ENCODE data around the gene PPP3CA.

PPP3CA gene

DNA sequence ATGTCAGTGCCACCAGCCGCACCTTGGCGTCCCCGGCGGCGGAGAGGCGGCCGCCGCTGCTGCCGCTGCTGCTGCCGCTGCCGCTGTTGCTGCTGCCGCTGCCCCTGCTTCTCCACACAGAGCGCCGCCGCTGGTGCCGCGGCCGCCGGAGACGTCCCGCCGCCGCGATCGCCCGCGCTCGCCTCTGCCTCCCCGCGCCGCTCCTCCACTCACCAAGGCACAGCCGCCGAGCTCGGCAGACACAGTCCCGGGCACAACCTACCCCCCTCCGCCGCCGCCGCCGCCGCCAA is at the start of gene PPP3CA:
Gene PPP3CA (minus strand): TSS at position 260 of the 290 bp plus-strand sequence.
- no peak for DNase-seq (ENCODE audit: low spot score)

DNA sequence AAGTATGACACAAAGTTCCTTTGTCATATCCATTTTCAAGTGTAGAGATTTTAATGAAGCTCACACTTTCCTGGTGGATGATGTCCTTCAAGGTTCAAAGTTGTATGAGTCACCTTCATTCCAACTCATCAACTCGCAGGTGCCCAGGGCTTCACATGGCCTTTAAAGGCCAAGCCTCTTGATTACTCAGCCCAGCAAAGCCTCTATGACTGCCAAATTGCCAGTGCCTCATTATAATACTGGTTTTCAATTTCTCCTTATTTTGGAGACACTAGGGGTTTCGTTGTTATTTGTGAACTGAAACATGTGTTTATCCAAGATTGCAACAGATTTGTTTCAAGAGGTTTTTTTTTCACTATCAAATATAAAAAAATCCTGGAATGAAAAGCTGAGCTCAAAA is 45.9 kb upstream of the PPP3CA start:
- DNase-seq (ENCODE audit: low spot score), result no peak

DNA sequence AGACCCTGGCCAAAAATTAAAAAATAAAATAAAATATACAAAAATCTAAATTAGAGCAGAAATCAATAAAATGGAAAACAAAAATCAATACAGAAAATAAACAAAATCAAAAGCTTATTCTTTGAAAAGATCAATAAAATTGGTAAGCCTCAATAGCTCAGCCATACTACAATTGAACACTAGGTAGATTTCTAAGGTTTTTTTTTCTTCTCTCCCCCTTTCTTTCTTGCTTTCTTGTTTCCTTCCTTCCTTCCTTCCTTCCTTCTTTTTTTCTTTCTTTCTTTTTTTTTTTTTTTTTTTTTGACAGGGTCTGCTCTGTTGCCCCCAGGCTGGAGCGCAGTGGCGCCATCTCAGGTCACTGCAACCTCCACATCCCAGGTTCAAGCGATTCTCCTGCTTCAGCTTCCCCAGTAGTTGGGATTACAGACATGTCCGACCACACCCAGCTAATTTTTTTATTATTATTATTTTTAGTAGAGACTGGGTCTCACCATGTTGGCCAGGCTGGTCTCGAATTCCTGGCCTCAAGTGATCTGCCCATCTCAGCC is 23.4 kb upstream of the PPP3CA start:
- no peak for DNase-seq (ENCODE audit: low spot score)

DNA sequence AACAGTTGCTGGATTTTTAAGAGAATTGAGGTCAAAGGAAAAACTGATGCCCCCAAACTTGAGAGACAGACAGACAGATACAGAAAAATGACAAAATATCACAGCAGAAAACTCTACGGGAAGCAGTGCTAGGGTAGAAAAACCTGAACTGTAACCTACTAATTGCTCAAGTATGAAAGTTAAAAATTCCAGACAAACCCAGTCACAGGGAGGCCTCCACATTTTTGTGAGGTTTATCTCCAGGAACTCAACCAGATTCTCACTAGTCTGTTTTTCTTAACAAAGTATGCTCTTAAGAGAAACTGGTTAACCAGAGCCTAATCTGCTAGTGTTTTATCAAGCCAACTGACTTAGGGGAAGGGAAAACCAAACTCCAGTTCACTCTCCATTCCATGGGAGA is 19.9 kb upstream of the PPP3CA start:
- DNase-seq (ENCODE audit: low spot score), result no peak

DNA sequence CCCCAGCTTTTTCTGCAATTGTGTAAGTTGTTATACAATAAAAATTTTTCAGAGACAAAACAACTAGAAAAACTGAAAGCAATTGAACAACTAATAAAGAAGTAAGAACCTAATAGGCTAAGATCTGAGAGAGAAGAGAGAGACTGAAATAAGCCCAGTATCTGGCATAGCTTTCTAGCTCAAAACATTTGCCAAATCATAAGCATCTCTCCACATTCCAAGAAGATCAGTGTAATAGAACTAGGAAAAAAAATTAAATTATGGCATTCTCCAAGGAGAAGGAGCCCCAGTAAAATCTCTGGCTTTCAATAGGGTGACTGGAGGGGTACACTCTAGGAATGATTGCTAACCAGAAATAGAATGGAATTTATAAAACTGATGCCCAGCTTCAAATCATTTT is 19.0 kb upstream of the PPP3CA start:
- DNase-seq (ENCODE audit: low spot score), result no peak

DNA sequence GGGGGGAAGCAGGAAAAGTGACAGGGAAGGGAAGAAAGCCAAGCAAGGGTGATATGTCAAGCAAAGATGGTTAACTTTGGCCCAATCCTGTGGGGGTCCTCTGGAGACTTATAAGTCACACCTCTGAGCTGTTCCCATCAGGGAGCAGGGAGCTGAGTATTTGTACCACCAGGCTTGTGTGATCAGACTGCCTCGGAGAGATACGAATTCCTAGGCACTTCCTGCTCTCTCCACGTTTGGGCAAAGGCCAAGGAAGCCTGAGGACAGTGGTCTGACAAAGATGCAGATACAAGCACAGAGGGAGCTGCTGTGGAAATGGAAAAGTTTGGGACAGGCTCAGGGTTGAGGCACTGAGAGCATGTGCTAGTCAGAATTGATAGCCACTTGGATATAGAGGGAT is 10.4 kb upstream of the PPP3CA start:
- no peak for DNase-seq (ENCODE audit: low spot score)

DNA sequence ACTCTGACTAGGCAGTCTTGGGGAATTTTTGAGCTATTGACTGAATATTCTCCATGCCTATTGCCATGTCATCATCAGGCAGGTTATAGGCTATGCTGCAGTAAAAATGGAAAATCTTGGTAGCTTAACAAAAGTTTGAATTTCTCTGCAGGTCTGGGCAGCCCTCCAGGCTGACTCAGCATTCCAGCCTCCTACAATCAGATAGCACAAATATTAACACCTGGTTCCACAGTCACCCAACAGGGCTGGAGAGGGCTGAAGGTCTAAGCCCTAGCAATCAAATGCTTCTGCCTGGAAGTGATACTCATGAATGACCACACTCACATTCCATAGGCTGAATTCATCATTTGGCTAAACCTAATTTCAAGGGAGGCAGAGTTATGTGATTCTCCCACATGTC is 9.6 kb upstream of the PPP3CA start:
- DNase-seq (ENCODE audit: low spot score), result no peak

DNA sequence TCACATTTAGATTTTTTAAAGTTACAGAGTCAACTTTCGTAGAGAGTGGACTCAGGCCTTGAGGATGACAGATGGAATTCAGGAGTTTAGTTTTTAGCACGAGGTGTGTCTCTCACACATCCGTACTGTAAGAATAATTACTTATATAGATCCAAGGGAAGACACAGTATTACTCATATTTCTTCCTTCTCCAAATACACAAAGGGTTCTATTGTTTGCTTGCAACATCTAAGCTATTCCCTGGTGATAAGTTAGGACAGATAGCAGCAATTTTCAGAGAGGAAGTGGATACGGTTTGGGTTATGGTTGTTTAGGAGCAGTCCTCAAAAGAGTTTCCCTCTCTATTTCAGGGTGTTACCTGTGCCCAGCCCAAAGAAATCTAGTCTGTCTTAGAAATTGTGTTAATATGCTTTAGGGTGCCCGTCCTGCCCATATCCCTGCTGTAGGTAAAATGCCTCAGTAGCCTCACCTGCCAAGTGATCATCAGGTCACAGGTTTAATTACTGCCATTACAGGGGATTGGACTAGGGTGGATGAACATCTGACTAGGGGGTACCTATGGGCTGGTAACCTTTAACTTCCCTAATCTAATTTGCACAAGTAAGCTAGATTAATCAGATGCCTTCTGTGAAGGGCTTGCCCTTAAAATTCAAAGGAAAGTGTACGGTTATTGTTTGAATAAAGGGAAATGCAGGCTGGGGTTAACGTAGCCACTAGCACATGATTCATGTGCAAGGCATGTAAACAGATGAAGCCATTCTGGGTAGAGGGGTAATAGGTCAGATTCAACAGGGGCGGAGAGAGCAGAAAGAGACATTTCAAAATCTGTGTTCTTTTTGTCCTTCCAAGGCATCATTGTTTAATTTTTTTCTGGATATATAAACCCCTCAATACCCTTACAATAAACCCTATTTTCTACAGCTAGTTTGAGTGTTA is 8.7 kb upstream of the PPP3CA start:
- no peak for DNase-seq (ENCODE audit: low spot score)

DNA sequence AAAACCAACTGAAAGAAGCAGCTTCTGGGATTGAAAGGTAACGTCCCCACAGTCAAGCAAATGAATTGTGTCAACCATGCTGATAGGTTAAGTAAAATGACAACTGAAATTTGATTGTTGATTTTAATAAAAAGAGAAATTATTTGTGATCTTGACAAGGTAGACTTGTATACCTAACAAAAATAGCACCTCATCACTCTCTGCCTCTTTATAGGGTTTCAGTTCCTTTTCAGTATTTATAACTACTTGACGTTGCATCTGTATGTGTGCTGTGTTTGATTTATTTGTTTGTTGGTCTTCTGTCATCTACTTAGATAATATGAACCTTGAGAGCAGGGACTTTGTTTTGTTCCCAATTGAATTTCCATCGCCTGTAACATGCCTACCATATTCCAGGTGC is 7.9 kb upstream of the PPP3CA start:
- no peak for DNase-seq (ENCODE audit: low spot score)

DNA sequence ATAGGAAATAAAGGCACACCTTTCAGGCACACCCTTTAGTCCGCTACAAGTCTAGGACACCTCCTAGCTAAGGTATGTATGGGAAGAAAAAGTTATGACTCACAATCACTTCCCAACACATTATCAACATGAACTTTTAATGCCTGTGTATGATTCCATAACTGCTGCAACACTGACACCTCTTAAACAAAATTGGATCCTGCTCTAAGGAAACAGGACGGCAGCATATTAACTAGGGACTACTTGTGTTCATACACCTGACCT is 2.4 kb upstream of the PPP3CA start:
- no peak for DNase-seq (ENCODE audit: low spot score)

DNA sequence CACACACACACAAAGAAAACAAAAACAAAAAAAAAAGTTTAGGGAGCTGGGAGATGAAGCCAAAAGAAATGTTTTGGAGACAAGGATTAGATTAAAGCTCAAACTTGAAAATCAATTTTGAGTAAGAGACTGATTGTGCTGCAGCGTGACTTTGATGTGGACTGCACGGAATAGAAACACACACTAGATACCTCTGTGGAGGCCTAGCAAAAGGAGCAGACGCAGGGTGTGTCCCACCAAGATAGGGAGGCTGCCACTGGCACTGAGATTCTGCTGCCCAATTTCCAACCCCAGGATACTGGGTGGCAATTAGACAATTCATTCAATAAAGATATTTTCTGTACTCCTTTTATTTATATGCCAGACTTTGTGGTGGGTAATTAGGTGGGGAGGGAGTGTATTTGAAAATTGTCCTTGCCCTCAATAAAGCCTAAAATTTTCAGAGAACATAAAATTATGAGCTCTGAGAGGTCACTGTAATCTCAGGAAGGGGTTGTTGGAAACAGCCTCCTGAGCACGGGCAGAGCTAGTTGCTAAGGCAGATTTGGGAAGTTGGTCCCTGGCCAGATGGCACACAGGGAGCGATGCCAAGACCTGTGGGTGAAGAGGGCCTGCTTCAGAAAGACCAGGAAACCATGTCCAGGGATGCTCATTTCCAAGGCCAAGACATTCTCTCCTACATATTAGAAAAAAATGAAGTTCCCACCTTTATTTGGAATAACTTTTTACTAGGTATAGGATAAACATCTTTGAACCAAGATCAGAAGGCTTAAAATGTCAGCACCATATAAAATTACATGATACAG is 1.9 kb upstream of the PPP3CA start:
- DNase-seq (ENCODE audit: low spot score), result no peak

DNA sequence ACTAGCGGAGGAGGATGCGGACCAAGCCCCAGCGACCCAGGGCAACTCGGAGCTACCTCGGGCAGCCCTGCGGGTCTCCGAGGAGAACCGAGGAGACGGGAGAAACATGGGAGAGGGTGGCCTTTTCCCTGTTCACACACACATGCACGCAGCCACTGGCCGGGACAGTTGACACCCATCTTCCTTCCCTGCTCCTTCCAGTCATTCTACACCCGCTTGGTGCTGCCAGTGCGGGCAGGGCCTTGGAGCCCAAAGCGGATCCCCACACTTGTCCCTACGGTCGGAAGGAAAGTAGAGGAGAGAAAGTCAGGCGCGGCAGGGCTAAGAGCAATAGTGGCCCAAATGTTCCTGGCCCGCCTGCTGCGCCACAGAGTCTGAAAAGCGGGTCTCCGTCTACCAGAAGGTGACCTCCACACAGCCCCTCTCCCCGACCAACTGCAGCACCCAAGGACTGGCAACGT is 1.1 kb upstream of the PPP3CA start:
- DNase-seq (ENCODE audit: low spot score), result no peak

DNA sequence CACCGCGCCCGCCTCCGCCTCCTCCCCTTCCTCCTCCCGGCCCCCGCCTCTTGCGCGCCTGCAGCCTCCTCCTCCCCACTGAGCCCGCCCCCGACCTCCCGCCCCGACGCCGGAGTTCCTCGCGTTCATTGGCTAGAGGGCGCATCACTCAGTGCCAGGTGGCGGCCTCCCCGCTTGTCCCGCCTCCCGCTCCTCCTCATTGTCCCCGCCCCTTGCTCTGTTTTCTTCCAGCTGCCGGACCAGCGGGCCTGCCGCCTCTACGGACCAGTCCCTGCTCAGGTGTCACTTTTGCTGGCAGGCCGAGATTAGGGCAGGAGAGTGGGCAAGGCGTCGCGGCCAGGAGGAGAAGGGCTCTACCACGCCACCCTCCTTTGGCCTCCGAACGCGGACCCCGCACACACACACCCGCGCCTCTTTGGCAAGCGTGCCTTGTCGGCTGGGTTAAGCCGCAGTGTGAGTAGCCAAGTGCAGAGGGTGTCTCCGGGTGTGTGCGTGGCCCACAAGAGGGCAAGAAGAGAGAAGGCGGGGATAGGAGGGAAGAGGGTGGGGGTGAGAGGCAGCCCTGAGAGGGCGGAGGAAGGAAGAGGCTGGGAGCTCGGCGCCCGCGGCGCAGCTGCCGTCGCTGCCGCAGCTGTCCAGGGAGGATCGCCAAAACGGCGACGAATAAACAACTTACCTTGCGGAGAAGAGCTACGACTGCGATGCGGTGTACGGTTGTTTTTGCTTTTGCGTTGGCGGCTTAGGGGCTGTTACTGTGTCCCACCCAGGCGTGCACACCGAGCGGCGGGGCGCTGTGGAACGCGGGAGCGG is 436 bp upstream of the PPP3CA start:
- peak; percentile 97 for DNase-seq (ENCODE audit: low spot score)

DNA sequence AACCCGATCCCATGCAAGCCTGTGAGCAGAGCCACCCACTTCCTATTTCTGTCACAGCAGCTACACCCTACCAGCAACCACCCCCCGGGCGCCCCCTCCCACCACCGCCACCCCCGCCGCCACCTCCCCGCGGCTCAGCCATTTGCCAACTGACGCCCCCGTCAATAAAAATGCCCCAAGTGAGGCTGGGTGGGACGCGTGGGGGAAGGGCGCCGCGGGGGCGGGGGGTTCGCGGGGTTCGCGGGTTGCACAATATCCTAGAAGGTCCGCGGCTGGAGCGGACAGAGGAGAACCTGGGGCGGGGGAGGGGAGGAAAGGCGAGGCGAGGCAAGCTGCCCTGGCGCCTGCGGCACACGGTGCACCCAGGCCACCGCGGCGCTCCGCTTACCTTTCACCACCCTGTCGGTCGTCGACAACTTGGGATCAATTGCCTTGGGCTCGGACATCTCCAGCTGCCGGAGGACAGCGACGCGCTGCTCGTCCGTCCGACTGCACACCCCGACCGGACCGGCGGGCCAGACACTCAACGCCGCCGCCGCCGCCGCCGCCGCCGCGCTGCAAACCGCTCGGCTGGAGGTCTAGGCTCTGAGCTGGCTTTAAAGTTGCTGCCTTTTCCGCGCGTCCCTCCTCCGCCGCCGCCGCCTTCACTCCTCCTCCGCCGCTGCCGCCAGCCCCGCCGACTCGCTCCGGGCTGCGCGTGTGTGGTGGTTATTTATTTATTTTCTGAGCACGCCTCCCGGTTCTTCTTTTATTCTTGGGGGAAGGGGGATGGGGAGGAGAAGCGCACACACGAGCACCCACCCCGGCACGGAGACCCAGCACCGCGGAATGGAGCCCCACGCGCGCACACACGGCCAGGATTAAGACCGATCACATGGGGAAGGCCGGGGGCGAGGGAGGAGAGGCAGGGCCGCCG is 717 bp downstream of the PPP3CA start:
- DNase-seq (ENCODE audit: low spot score), result no peak

DNA sequence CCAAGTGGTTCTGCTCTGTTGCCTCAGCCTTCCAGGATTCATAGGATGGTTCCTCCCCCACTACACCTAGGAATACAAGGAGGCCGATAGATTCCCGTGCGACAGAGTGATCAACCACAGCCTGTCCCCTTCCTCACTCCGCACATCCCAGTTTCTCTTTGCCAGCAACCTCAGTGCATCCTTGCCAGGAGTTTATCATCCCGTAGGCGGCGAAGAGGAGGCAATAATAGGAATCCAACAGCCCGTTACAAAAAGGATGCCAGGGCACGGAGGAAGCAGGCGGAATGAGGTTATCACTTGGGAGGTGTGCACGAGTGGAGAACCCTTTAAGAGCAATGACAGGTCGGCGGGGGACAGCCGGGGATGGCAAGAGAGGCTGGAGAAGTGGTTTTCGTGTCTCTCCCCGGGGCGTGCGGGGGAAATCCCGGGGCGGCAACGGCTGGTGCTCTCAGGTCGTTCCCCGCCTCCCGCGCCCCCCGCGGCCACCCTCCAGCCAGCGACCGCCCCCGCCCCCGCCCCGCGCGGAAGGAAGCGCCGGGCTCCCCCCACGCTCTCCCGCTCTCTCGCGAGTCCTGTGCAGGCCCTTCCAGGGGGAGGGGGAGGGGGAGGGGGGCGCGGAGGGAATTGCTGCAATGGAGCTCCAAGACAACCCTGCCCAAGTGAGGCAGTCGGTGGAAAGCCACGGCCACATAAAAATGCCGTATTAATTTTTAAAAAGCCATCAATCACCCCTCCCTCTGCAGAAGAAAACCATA is 1.6 kb downstream of the PPP3CA start:
- no peak for DNase-seq (ENCODE audit: low spot score)

DNA sequence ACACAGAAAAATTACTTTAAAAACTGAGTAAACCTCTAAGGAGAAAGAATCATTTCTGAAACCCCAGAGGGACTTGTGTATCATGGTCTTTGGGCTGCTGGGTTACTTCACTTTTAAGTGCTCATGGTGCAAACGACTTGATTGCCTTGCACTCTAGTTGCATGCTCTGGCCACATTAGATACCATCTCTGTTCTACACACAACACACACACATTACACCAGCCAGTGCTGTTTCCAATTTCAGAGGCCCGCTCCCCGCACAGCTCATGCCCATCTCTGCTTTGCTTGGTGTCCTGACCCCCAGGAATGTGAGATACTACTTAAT is 2.1 kb downstream of the PPP3CA start:
- DNase-seq (ENCODE audit: low spot score), result no peak

DNA sequence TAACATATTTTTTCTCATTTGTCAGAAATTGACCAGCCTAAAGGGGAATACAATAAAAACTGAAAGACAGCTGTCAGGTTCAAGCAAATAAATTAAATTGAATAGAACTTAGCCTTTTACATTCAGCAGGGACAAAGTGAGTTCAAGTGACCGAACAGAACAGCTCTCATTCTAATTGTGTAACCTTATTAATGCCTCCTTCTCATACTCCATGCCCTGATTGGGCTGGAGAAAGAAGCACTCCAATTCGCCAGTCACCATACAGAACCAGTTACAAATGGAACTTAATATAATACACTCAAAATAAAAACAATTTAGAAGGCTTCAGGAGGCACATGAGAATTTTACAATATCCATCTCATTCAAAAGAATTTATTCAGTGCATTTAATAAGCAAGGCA is 8.0 kb downstream of the PPP3CA start:
- DNase-seq (ENCODE audit: low spot score), result no peak

DNA sequence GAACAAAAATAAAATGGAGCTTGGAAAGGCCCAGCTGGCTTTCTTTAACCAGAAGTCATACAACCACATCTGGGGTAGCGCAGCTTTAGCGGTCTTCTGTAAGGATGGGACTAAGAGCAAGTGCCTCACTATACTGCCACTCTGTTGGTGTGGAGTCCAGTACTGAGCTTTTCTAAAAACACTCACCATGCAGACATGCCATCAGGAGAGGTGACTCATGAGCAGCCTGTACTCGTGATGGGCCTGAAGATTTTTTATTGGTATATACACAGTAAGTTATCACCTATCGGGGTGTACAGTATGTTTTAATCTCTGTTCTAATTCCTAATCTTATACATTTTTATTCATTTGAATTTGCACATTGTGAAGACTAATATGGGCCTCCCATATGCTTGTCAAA is 9.6 kb downstream of the PPP3CA start:
- no peak for DNase-seq (ENCODE audit: low spot score)

DNA sequence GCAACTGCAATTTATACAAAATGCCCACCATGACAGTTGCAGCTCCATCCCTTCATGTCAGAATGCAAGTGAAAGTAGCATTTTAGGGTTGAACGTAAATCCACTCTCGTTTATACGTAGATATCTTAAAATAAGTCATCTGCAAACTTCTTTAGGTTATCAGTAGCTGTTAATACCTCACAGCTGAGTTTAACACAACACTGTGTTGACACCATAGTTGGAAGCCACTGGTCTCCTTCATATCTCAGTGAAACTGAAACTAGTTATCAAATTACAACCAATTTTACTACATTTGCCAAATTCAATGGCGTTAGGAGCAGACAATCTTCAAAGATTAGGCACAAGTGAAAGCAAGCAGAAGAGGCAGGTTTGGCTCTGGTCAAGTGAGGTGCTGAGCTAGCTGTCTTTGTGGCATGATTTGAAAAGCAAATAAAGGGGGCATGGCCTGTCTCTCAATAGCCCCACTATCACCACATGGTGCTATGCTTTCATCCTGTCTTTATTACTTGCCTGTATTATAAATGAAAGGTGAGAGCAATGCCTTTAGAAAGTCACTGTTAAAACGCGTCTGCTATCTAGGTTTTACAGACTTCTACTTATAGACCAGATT is 12.3 kb downstream of the PPP3CA start:
- no peak for DNase-seq (ENCODE audit: low spot score)

DNA sequence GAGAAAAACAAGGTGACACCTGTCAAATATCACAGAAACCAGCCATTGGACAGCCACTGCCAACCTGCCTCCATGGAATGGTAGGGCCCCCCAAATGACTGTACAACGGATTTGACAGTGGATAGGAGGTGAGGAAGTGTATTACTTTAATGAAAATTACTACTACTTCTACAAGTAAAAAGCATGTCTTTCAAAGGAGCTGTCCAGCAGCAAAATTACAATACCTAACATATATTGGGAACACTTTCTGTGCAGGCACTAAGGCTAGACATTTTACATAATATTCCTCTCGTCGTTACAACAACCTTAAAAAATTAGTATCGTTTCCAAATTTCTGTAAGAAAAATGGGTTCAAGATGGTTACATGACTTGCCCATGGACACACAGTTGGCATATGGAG is 14.9 kb downstream of the PPP3CA start:
- DNase-seq (ENCODE audit: low spot score), result no peak

Data from pons (tissue), 1 donor.